CD4-positive, alpha-beta T cell treated with Interleukin-1 beta for 1 hour (primary cell): ENCODE measurements around the gene FOXJ1.
"Not testable (repeated sequence)": the region's sequence is repeated elsewhere in the genome, so short reads cannot be mapped to it uniquely, and the experiment has no call there.

Experiments used
- DNase-seq, 2 donors: peaks; one replicate each; pipeline ENCODE4 v3.0.0-alpha.2; 2020 to 2022

FOXJ1 gene

GRCh38 chr17:76141212-76142038 is at the start of gene FOXJ1:
Gene FOXJ1, minus strand, starts transcription at chr17:76141245. Its CDS starts 850 bp downstream, at chr17:76140395.
- peak; percentile 96 for DNase-seq

DNA sequence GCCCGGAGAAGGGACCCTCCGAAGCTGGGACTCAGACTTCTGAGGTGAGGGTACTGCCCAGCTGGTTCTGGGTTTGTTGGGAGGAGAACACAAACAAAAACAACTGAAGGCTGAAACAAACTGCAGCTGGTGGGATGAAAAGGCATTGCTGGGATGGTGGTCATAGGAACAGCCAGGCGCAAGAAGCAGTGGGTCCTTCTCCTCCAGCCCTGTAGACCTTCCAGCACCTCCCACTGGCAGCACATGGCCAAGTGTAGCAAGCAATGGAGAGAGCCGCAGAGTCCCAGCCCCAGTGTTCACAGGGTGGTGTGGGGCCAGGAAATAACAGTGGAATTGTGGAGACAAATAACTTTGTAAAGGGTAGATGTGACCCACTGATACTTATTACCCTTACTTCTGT is 48.7 kb upstream of the FOXJ1 start:
- DNase-seq = peak in 1 of 2 donors; percentile 3

DNA sequence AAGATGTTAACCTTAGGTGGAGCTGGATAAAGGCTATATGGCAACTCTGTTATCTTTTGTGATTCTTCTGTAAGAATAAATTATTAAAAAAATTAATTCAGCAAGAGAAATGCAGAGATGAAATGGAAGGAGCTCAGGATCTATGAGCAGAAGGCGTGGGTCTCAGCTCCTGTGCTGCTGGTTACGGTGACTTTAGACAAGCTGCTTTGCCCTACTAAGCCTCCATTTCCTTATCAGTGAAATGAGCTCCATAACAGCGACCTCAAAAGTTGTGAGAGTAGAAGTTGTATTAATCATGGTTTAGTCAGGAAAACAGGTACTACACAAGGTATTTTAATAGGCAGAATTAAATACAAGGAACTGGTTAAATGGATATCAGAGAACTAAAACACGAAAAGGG is 48.2 kb upstream of the FOXJ1 start:
- no peak for DNase-seq

GRCh38 chr17:76188213-76189016 is 47.4 kb upstream of the FOXJ1 start:
- DNase-seq = no peak

- DNase-seq = not testable (repeated sequence)
Measured at GRCh38 chr17:76186774-76187173, 45.7 kb upstream of the FOXJ1 start.

DNA sequence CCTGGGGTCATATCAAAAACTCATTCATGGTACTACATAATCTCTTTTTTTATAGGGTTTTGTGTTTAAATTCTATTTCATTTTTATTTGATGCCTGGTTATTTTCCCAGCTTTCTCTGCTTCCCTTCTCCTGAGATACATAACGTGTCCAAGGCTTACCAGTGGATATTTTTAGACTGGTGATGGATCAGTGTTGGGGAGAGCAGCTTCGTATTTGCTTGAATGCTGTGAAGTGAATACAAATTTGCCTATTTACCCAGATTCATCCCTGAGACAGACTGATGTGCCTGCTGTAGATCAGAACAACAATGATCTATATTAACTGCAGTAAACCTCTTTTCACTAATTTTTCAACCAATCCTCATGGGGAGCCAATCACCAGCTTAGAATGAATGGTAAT is 43.2 kb upstream of the FOXJ1 start:
- DNase-seq = no peak

DNA sequence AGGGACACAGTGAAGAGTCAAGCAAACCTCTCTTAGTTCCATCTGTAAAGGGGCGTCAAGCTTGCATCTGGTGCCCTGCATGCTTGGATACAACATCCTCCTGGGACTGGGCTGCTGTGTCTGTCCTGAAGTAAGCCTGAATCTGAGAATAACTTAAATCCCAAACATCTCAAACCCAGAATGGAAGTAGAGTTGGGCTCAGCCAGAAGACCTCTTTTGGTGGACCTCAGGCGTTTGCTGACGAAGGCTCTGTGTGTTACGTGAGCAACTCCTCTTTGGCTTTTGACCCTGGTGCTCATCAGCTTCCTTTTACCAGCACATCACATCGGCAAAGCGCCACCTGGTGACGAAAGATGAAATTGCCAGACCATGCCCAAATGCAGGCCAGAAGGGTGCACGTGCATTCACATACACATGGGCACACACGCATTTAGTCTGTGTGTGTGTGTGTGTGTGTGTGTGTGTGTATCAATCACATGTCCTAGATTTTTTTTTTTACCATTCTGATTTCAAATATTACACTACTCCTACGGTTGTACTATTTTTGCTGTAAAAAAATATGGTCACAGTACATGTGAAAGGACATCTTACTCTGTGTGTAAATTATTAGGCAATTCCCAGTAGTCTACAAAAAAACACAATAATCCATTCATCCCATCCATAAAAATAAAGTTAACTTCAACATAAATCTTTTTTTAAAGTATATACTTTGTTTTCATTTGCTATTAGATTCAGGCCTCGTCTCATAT is 41.1 kb upstream of the FOXJ1 start:
- DNase-seq = peak; percentile 93 to 96

DNA sequence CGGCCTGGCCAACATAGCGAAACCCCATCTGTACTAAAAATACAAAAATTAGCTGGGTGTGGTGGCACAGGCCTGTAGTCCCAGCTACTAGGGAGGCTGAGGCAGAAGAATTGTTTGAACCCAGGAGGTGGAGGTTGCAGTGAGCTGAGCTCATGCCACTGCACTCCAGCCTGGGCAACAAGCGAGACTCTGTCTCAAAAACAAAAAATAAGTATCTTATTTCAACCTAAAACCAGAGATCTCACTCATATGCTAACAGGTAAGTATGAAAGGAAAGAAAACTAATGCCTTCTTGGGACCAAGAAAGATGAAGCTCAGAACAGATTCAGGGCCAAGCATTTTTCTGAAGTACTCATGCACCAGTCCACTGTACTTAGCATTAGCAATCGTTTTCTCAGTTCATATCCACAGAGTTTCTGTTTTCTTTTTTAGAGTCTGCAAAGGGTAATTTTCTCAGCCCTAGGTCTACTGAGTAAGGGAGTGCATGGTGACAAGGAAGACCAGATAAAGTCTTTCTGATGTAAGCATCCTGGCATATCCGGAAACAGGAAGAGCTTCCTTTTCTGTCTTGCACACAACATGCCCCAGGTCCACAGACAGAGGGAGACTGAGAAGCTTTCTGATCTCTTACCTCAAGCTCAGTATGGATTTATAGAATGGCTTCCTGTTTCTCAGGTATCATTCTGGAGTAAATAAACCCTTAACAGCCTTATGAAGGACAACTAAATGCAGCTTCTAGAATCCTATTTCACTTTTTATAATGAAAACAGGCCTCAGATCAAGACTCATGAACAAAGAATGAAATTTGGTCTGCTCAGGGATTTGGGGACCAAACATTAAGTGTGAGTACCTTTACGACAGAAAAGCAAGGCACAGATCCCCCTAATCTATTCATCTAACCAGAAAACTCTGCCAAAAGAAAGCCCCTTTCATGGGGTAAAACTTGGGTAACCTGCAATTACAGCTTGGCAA is 38.7 kb upstream of the FOXJ1 start:
- DNase-seq = peak; percentile 41 to 63

GRCh38 chr17:76178124-76178523 is 37.1 kb upstream of the FOXJ1 start:
- no peak for DNase-seq

- DNase-seq = no peak
Measured at GRCh38 chr17:76176701-76177574, 35.9 kb upstream of the FOXJ1 start.

DNA sequence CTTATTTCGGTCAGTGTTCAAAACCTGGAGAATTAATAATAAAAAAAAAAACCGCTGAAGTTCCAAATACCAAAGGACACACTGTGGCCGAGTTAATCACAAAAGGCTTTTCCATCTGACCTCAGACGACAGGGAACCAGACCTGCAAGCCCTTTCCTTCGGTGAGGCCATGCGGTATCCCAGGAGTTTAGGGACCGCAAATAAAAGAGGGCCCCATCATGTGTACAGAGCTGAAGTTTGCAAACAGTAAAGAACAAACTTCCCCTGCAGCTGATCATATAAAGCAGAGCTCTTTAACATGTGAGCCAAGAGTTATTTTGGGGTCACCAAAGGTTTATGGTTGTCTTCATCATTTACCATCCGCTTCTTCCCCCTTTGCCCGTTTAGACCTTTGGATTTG is 33.0 kb upstream of the FOXJ1 start:
- no peak for DNase-seq

- no peak for DNase-seq
Measured at GRCh38 chr17:76173474-76173873, 32.4 kb upstream of the FOXJ1 start.

GRCh38 chr17:76171706-76172105 is 30.7 kb upstream of the FOXJ1 start:
- no peak for DNase-seq

DNA sequence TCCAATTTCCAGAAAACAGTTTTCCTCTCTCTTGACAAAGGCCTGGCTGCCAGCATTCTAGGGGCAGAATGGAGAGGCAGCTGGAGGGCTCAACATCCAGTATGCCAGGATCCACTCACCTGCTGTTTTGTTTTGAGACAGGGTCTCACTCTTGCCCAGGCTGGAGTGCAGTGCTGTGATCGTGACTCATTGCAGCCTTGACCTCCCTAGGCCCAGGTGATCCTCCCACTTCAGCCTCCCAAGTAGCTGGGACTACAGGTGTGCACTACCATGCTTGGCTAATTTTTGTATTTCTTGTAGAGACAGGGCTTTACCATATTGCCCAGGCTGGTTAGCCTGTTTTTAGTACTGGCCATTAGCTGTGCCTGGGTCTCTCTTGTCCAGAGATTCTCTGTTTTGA is 29.1 kb upstream of the FOXJ1 start:
- DNase-seq = no peak

GRCh38 chr17:76166906-76167305 is 25.9 kb upstream of the FOXJ1 start:
- no peak for DNase-seq

DNA sequence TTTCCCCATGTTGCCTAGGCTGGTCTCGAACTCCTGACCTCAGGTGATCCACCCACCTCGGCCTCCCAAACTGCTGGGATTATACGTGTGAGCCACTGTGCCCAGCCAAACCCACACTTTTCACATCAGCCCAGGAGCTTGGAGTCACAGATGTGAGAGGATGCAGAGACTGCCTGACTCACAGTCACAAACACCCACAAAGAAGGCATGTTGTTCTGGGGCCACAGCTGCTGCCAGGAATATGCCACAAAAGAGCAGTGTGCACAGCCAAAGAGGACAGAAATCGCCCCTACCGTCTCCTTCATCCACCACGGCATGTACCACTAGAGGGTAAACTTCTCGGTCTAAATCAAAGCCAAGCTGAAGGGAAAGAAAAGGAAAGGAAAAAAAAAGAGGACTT is 25.1 kb upstream of the FOXJ1 start:
- DNase-seq = no peak

DNA sequence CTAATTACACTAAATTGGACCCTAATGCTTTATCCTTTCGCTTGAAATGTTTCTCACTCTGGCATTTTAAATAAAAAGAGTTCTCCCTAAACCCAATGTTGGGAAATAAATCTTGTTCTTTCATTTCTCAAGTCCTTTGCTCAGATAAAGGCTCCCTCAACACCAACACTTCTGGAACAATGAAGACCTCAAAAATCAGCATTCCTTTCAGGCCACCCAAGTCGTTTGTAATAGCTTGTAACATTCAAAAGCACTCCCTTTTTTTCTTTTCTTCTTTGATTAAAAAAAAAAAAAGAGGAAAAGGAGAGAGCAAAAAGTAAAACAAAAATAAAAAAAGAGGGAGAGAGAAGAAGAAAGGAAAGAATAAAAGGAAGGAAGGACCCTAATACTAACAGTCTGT is 23.3 kb upstream of the FOXJ1 start:
- no peak for DNase-seq

DNA sequence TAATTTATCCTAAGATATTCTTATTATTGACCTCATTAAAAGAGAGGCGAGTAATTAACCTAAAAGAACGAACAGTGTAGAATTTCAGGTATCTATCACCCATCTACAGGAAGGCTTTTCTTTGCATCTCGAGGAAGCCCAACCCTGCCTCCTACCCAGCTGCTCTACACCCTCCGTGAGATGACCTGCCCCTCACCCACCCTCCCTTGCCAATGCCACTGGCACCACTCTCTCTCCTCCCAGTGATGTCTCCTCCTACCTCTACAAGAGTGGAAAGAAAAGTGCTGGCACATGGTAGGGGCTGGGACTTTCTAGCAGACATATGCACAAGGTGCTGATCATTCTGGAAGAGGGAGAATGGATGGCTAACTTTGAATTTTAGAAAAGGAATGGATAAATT is 22.9 kb upstream of the FOXJ1 start:
- DNase-seq = no peak

- no peak for DNase-seq
Measured at GRCh38 chr17:76161619-76162266, 20.7 kb upstream of the FOXJ1 start.

- DNase-seq = no peak
Measured at GRCh38 chr17:76160896-76161528, 20.0 kb upstream of the FOXJ1 start.
